AG04450 (cell line): ENCODE data around the gene TXLNG. TPM values are rescaled to one million over a fixed set of nuclear protein-coding genes. Genes with fewer than 3 reads are reported as not detected.

Experiments used
- CTCF ChIA-PET: fragments of 300-600, 350-600 bp; formaldehyde crosslinking; extraction: SDS; loops from one replicate; lab custom pipeline; 2022; ENCODE audit warnings: antibody characterized with exemption, inconsistent platforms; lab: Charles Lee
- POLR2A ChIA-PET: fragments of 350-600 bp; formaldehyde crosslinking; extraction: SDS; loops from one replicate; lab custom pipeline; 2021; ENCODE audit warnings: antibody characterized with exemption, inconsistent platforms; lab: Yijun Ruan, JAX
- DNase-seq: peaks from one replicate; pipeline ENCODE4 v3.0.0-alpha.2; 2011; ENCODE audit warnings: low read depth, low spot score
- H3K27ac ChIP-seq: one replicate; pipeline ENCODE4 v1.5.1; 2012; ENCODE audit warnings: low read depth, low read length, control low read depth
- H3K27me3 ChIP-seq: one replicate; pipeline ENCODE4 v1.6.0; 2012; ENCODE audit warnings: low read length; ENCODE audit not compliant: control insufficient read depth, insufficient read depth
- H3K4me3 ChIP-seq: 2 replicates; pipeline ENCODE4 v1.5.1; 2011; ENCODE audit warnings: mild to moderate bottlenecking, low read depth, low read length, control low read depth
- H3K9me3 ChIP-seq: 2 replicates; pipeline ENCODE4 v1.5.1; 2012; ENCODE audit warnings: low read length; ENCODE audit not compliant: control insufficient read depth, insufficient read depth
- CTCF ChIP-seq: IDR thresholded peaks from 2 replicates; pipeline ENCODE4 v1.5.1; 2011; ENCODE audit warnings: low read depth, low read length, control low read depth, inconsistent platforms
- polyA plus RNA-seq: library from polyadenylated mRNA; depleted of rRNA; stranded (reverse); fragments of >200 nt; gene quantifications from 2 replicates; pipeline ENCODE4 v1.2.3, GENCODE V29; 2011

Gene TXLNG
- polyA plus RNA-seq, 1 experiment, result 15.4 TPM

- ChIA-PET POLR2A (interaction anchor here (0.6 kb wide), 1 partner anchor 40 kb away, joined by 4 read pairs; no protein-coding TSS in a partner anchor), CTCF (interaction anchor here (0.5 to 6.7 kb wide), 17 partner anchors 11 to 220 kb away, joined by 3 to 126 read pairs (median 5); no protein-coding TSS in a partner anchor)
- no peak for DNase-seq
- Histone ChIP-seq H3K27me3 (no peaks in the 10 kb centered on the region), H3K9me3 (no peaks in the 10 kb centered on the region), H3K4me3 (no peak overlapping the region), H3K27ac (no peak overlapping the region)
- peak; percentile 51 for TF ChIP-seq CTCF
Observed at GRCh38 chrX:16826207-16826606, 39.9 kb downstream of the TXLNG start.

GRCh38 chrX:16827225-16827624 is 41.0 kb downstream of the TXLNG start:
- TF ChIP-seq CTCF, result no peak
- CTCF ChIA-PET, result interaction anchor here (0.9 to 6.7 kb wide), 8 partner anchors 12 to 219 kb away, joined by 3 to 126 read pairs (median 10); no protein-coding TSS in a partner anchor
- POLR2A ChIA-PET, result no interaction called here
- no peak for DNase-seq
- Histone ChIP-seq H3K27me3 (no peaks in the 10 kb centered on the region), H3K4me3 (no peak overlapping the region), H3K9me3 (no peaks in the 10 kb centered on the region), H3K27ac (peak overlapping the region; percentile 52)

- no peak overlapping the region for H3K4me3 ChIP-seq
- CTCF ChIA-PET, result interaction anchor here (0.9 to 6.7 kb wide), 6 partner anchors 11 to 218 kb away, joined by 3 to 126 read pairs (median 11); no protein-coding TSS in a partner anchor
- POLR2A ChIA-PET, result no interaction called here
Observed at GRCh38 chrX:16828124-16828908, 42.0 kb downstream of the TXLNG start.

GRCh38 chrX:16832301-16832700 is 46.0 kb downstream of the TXLNG start:
- Histone ChIP-seq H3K9me3 (no peaks in the 10 kb centered on the region), H3K4me3 (no peak overlapping the region), H3K27ac (no peak overlapping the region), H3K27me3 (no peaks in the 10 kb centered on the region)
- POLR2A ChIA-PET, result no interaction called here
- peak; percentile 11; the same call in 1 of the 2 replicates for TF ChIP-seq CTCF
- CTCF ChIA-PET, result no interaction called here
- DNase-seq, result no peak

More at GRCh38 chrX:16828124-16828908, 42.0 kb downstream of the TXLNG start:
- TF ChIP-seq CTCF, result no peak
- DNase-seq, result peak; percentile 44
- Histone ChIP-seq H3K27ac (peak overlapping the region; percentile 68), H3K27me3 (no peaks in the 10 kb centered on the region), H3K9me3 (no peaks in the 10 kb centered on the region)

GRCh38 chrX:16834806-16835205 is 48.5 kb downstream of the TXLNG start:
- no peak for TF ChIP-seq CTCF
- ChIA-PET POLR2A (no interaction called here), CTCF (no interaction called here)
- DNase-seq, result no peak
- Histone ChIP-seq H3K27ac (no peak overlapping the region), H3K27me3 (no peaks in the 10 kb centered on the region), H3K4me3 (no peak overlapping the region), H3K9me3 (no peaks in the 10 kb centered on the region)
